Measurements from ENCODE around the gene SLC24A2.

SLC24A2 gene

GRCh38 chr9:19757745-19758144 lies 31.1 kb downstream of the SLC24A2 start:
- DNase-seq (ENCODE audit: low read depth in 2 of 2): no peak

GRCh38 chr9:19754921-19755320 lies 33.9 kb downstream of the SLC24A2 start:
- no peak for DNase-seq (ENCODE audit: low read depth in 2 of 2)

GRCh38 chr9:19748278-19749126 lies 40.3 kb downstream of the SLC24A2 start:
- no peak for DNase-seq (ENCODE audit: low read depth in 2 of 2)

- no peak for DNase-seq (ENCODE audit: low read depth in 2 of 2)
These were observed 42.6 kb downstream of the SLC24A2 start for GRCh38 chr9:19746223-19746622.

GRCh38 chr9:19741178-19741577 lies 47.7 kb downstream of the SLC24A2 start:
- no peak for DNase-seq (ENCODE audit: low read depth in 2 of 2)
